Parathyroid adenoma (tissue), 2 donors: ENCODE measurements around the gene NEIL3.

Experiments used
- H2AFZ ChIP-seq: fragments of 300-600 bp; sonication (generic); one replicate; pipeline ENCODE4 v1.7.0; 2017; ENCODE audit warnings: antibody characterized with exemption, mild to moderate bottlenecking
- H3K27ac ChIP-seq: fragments of 300-600 bp; sonication (generic); one replicate; pipeline ENCODE4 v1.7.0; 2017
- H3K27me3 ChIP-seq: fragments of 300-600 bp; sonication (generic); one replicate; pipeline ENCODE4 v1.7.0; 2017; ENCODE audit warnings: low read length; ENCODE audit not compliant: control insufficient read depth, insufficient read depth
- H3K36me3 ChIP-seq: fragments of 300-600 bp; sonication (generic); one replicate; pipeline ENCODE4 v1.7.0; 2017; ENCODE audit warnings: low read length; ENCODE audit not compliant: control insufficient read depth, insufficient read depth
- H3K4me1 ChIP-seq: fragments of 300-600 bp; sonication (generic); one replicate; pipeline ENCODE4 v1.7.0; 2017; ENCODE audit warnings: control low read depth
- H3K4me2 ChIP-seq: fragments of 300-600 bp; sonication (generic); one replicate; pipeline ENCODE4 v1.7.0; 2017; ENCODE audit warnings: low read length
- H3K4me3 ChIP-seq: fragments of 300-600 bp; sonication (generic); one replicate; pipeline ENCODE4 v1.7.0; 2017; ENCODE audit warnings: low read depth, low read length
- H3K79me2 ChIP-seq: fragments of 300-600 bp; sonication (generic); one replicate; pipeline ENCODE4 v1.7.0; 2017; ENCODE audit warnings: control low read depth
- H3K9ac ChIP-seq: fragments of 300-600 bp; sonication (generic); one replicate; pipeline ENCODE4 v1.7.0; 2017; ENCODE audit warnings: mild to moderate bottlenecking
- H3K9me3 ChIP-seq: fragments of 300-600 bp; sonication (generic); one replicate; pipeline ENCODE4 v1.7.0; 2017; ENCODE audit warnings: low read length; ENCODE audit not compliant: control insufficient read depth
- CTCF ChIP-seq: fragments of 300-600 bp; sonication (generic); IDR thresholded peaks from one replicate; pipeline ENCODE4 v1.7.0; 2017; ENCODE audit warnings: antibody characterized with exemption, mild to moderate bottlenecking
- donor health status: primary hyperparathyroidism.

NEIL3 gene

GRCh38 chr4:177281351-177281909, 28.2 kb upstream of the NEIL3 start:
- Histone ChIP-seq H3K4me3 (no peak overlapping the region), H3K27ac (no peak overlapping the region)

GRCh38 chr4:177282284-177282835, 27.3 kb upstream of the NEIL3 start:
- no peak overlapping the region for H3K4me2 ChIP-seq
- H3K27ac ChIP-seq = no peak overlapping the region
- H2AFZ ChIP-seq = no peak overlapping the region
- no peak overlapping the region for H3K4me3 ChIP-seq
- no peaks in the 10 kb centered on the region for H3K79me2 ChIP-seq
- no peak overlapping the region for H3K9ac ChIP-seq
- H3K36me3 ChIP-seq = no peaks in the 10 kb centered on the region
- no peaks in the 10 kb centered on the region for H3K4me1 ChIP-seq
- no peak for TF ChIP-seq CTCF
- no peaks in the 10 kb centered on the region for H3K9me3 ChIP-seq
- no peaks in the 10 kb centered on the region for H3K27me3 ChIP-seq

More at GRCh38 chr4:177281351-177281909, 28.2 kb upstream of the NEIL3 start:
- no peak overlapping the region for H3K9ac ChIP-seq
- no peaks in the 10 kb centered on the region for H3K36me3 ChIP-seq
- H2AFZ ChIP-seq = no peak overlapping the region
- H3K4me2 ChIP-seq = no peak overlapping the region
- no peaks in the 10 kb centered on the region for H3K27me3 ChIP-seq
- H3K79me2 ChIP-seq = no peaks in the 10 kb centered on the region
- H3K9me3 ChIP-seq = no peaks in the 10 kb centered on the region
- no peak for TF ChIP-seq CTCF
- no peaks in the 10 kb centered on the region for H3K4me1 ChIP-seq

GRCh38 chr4:177283167-177283566, 26.5 kb upstream of the NEIL3 start:
- no peak overlapping the region for H3K4me2 ChIP-seq
- no peak overlapping the region for H2AFZ ChIP-seq
- no peak for TF ChIP-seq CTCF
- no peaks in the 10 kb centered on the region for H3K27me3 ChIP-seq
- no peaks in the 10 kb centered on the region for H3K9me3 ChIP-seq
- no peaks in the 10 kb centered on the region for H3K36me3 ChIP-seq
- H3K27ac ChIP-seq = no peak overlapping the region
- no peak overlapping the region for H3K4me3 ChIP-seq
- H3K9ac ChIP-seq = no peak overlapping the region
- no peaks in the 10 kb centered on the region for H3K79me2 ChIP-seq
- no peaks in the 10 kb centered on the region for H3K4me1 ChIP-seq

- no peaks in the 10 kb centered on the region for H3K36me3 ChIP-seq
- H3K4me2 ChIP-seq = no peak overlapping the region
- H3K9ac ChIP-seq = no peak overlapping the region
- H2AFZ ChIP-seq = no peak overlapping the region
- no peaks in the 10 kb centered on the region for H3K4me1 ChIP-seq
- H3K79me2 ChIP-seq = no peaks in the 10 kb centered on the region
- TF ChIP-seq CTCF = no peak
- H3K27me3 ChIP-seq = no peaks in the 10 kb centered on the region
- H3K4me3 ChIP-seq = no peak overlapping the region
- no peak overlapping the region for H3K27ac ChIP-seq
- H3K9me3 ChIP-seq = no peaks in the 10 kb centered on the region
Observed at GRCh38 chr4:177285953-177286352, 23.7 kb upstream of the NEIL3 start.

- no peaks in the 10 kb centered on the region for H3K79me2 ChIP-seq
- no peaks in the 10 kb centered on the region for H3K4me1 ChIP-seq
- no peaks in the 10 kb centered on the region for H3K36me3 ChIP-seq
- H3K9ac ChIP-seq = no peak overlapping the region
- no peaks in the 10 kb centered on the region for H3K9me3 ChIP-seq
- no peak overlapping the region for H3K4me2 ChIP-seq
- TF ChIP-seq CTCF = no peak
- no peak overlapping the region for H3K27ac ChIP-seq
- no peaks in the 10 kb centered on the region for H3K27me3 ChIP-seq
- H3K4me3 ChIP-seq = no peak overlapping the region
- H2AFZ ChIP-seq = no peak overlapping the region
Observed at GRCh38 chr4:177287255-177287654, 22.4 kb upstream of the NEIL3 start.
